Hypothalamus (tissue), 51 donors: Measurements from ENCODE around the gene HBB.

ENCODE experiments used
- DNase-seq, 51 donors: peaks; one replicate each; lab custom pipeline; 2025; lab: John Stamatoyannopoulos, UW

The HBB gene

DNA sequence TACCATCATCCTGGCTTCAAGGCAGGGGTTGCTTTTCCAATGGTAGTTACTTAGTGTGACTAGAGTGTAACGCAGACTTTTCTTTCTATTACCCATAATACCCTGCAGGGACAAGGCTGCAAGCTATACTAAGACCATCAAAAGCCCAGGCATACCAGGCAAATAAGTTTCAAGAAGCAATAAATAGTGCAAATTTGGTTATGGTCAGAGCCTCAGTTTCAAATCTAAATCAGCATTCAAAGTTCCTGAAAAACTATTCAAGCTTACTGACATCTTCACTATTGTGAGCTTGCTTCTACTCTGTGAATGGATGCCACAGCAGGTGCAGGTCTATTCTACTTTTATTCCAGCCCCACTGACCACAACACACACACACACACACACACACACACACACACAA is 2.5 kb upstream of the HBB start:
- no peak for DNase-seq

DNA sequence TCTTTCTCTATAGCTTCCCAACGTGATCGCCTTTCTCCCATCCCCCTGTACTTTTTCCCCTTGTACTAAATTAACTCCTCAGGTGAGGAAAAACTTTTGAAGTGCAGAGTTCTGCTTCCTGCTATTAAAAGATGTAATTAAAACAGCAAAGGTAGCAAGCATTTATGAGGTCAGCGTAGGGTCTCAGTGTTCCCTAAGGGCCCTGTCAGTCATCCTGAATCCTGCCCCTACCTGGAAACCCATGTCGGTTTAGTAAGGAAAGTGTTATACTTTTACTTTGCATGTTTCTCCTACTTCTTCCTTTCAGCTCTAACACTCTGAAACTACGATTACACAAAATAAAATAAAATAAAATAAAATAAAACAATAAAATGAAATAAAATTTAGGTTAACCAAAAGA is 1.3 kb upstream of the HBB start:
- DNase-seq, result no peak

DNA sequence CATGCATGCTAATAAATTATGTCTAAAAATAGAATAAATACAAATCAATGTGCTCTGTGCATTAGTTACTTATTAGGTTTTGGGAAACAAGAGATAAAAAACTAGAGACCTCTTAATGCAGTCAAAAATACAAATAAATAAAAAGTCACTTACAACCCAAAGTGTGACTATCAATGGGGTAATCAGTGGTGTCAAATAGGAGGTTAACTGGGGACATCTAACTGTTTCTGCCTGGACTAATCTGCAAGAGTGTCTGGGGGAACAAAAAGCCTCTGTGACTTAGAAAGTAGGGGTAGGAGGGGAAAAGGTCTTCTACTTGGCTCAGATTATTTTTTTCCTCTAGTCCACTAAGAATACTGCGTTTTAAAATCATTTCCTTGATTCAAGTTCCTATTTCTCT is 810 bp upstream of the HBB start:
- DNase-seq, result no peak

DNA sequence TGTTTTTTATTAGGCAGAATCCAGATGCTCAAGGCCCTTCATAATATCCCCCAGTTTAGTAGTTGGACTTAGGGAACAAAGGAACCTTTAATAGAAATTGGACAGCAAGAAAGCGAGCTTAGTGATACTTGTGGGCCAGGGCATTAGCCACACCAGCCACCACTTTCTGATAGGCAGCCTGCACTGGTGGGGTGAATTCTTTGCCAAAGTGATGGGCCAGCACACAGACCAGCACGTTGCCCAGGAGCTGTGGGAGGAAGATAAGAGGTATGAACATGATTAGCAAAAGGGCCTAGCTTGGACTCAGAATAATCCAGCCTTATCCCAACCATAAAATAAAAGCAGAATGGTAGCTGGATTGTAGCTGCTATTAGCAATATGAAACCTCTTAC is 1.4 kb downstream of the HBB start:
- no peak for DNase-seq

DNA sequence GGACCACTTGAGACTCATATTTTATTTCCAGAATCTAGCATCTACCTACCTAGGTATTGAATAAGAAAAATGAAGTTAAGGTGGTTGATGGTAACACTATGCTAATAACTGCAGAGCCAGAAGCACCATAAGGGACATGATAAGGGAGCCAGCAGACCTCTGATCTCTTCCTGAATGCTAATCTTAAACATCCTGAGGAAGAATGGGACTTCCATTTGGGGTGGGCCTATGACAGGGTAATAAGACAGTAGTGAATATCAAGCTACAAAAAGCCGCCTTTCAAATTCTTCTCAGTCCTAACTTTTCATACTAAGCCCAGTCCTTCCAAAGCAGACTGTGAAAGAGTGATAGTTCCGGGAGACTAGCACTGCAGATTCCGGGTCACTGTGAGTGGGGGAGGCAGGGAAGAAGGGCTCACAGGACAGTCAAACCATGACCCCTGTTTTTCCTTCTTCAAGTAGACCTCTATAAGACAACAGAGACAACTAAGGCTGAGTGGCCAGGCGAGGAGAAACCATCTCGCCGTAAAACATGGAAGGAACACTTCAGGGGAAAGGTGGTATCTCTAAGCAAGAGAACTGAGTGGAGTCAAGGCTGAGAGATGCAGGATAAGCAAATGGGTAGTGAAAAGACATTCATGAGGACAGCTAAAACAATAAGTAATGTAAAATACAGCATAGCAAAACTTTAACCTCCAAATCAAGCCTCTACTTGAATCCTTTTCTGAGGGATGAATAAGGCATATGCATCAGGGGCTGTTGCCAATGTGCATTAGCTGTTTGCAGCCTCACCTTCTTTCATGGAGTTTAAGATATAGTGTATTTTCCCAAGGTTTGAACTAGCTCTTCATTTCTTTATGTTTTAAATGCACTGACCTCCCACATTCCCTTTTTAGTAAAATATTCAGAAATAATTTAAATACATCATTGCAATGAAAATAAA is 2.1 kb downstream of the HBB start:
- no peak for DNase-seq

DNA sequence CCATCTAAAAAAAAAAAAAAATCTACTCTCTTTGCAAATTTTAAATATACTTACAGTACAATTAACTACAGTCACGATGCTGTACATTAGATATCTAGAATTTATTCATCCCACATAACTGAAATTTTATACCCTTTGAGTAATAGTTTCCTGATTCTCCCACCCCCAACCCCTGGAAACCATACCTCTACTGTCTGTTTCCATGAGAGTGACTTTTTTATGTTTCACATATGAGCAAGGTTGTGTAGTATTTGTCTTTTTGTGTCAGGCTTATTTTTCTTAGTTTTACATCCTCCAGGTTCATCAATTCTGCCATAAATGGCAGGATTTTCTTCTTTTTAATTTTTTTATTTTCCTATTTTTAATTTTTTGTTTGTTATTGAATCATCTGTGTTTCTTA is 3.2 kb downstream of the HBB start:
- DNase-seq, result no peak

DNA sequence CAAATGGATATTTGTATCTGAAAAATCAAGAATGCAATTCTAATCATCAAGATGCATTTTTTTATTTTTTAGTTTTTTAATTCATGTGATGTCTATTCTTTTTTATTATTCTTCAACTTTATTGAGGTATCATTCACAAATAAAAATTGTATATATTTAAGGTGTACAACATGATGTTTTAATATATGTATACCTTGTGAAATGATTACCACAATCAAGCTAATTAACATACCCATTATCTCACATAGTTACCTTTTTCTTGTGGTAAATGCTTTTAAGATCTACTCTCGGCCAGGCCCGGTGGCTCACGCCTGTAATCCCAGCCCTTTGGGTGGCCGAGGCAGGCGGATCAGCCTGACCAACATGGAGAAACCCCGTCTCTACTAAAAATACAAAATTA is 3.7 kb downstream of the HBB start:
- DNase-seq, result no peak

DNA sequence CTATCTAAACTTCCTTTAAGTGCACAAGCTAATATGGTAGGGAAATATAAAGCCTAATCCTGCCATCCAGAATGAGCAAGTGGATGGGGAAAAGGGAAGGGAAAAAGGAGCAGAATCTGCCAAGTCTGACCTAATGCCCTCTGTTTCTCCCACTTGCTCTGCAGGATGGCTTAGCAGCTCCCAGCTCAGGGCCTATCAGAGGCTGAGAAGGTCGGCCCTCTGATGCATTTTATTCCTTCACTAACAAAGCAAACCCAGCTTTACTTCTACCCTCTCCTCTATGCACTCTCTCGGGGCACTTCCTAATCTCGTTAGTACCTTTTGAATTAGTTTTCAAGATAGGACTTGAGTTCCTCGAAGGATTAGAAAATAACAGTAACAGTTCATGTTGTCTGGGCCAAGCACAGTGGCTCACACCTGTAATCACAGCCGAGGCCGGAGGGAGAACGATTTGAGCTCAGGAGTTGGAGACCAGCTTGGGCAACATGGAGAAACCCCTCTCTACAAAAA is 16.4 kb downstream of the HBB start:
- no peak for DNase-seq

DNA sequence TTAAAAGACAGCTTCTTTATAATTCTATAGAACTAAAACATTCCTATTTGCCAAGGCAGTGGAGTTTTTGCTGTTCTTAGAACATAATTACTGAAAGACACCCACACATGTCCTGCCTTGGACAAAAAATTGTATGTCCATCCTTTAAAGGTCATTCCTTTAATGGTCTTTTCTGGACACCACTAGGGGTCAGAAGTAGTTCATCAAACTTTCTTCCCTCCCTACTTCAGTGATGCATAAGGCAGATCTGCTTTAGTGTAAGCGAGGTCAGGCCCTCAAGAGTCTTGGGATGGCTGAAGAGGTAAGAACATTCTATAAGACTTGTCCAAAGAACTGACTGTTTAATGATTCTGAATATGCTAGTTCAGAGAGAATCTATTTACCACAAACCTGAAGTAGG is 22.1 kb downstream of the HBB start:
- no peak for DNase-seq

DNA sequence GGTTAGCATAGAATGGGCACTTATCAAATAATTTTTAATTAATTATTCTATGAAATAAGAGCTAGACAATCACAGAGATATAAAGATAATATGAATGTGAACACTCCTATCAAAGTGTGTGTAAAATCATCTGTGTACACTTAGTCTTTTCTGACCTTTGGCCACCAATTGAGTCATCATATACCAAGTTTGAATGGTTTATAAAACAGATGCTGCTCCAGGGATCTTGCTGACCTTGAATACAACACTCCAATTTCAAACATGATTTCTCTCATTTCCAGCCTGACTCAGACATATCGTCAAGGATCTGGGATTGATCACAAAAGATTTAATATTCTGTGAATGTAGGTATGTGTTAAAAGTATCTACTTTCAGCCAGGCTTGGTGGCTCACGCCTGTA is 23.5 kb downstream of the HBB start:
- DNase-seq, result no peak

DNA sequence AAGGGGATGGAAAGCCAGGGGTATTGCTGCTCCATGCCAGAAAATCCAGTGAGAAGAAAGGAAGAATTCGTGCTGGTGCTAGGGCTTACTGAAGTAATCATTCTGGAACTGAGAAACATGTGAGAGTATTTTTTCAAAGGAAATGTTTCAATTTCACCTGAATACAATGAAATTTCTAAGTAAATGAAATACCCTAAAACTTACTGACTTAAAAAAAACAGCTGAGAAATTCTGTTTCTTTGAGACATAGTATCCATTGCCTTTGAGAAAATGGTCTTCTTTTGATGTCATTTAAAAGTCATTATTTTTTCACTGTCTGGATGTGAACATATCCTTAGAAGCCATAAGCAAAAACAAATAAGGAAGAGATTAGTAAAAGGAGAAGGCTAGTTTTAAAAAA is 26.3 kb downstream of the HBB start, which contains the start of gene OR51V1:
OR51V1 (minus strand) TSS at position 101 of the 400 bp plus-strand sequence; CDS start at position 101, 0 bp downstream.
- no peak for DNase-seq

DNA sequence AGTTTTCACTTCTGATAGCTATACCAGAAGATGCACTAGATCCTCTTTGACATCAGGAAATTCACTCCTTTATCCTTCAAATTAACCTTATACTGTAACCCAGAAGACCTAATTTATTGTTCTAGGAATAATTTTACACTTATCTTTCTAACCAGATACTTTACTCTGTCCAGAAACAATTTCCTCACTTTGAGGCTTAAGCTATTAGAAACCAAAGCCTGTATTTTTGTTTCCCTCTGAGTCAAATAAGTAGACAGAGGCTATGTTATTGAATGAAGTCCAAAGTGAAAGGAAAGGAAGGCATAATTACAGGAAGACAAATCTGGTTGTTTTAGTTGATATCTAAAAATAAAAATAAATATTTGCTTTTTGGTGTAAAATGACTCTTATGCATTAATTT is 28.6 kb downstream of the HBB start:
- DNase-seq, result no peak

DNA sequence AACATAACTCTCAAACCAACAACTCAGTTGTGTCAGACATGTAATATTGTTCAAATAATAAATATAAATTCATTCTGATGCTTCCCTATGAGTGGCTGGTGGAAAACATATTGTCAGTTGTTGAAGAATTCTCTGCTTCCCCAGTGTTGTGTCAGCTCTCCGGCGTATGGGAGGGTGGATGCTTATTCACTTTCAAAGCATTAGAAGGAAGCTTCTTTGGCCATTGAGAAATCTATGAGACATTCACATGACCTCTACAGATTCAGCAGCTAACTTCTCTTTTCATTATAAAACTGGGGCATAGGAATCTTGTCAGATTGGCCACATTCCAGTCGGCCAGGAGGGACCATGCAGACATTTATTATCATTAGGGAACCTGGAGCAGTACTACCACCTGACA is 29.3 kb downstream of the HBB start:
- no peak for DNase-seq

DNA sequence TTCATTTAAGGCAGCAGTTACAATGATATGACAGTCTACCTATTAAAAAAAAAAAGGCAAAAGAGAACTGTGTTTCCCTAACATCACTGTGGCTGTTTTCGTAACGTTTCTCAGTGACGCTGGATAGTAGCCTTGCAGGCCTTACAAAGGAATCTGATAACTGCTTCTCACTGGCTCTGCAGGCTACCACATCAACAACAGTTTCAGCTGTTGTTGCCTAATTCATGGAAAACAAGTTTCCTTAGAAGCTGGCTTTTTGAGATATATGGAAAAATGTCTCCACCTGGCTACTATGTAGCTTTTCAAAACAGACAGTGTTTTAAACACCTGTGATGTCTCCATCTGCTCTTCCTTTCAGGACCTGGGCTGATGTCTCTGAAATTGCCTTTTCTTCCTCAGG is 30.1 kb downstream of the HBB start:
- DNase-seq, result no peak

DNA sequence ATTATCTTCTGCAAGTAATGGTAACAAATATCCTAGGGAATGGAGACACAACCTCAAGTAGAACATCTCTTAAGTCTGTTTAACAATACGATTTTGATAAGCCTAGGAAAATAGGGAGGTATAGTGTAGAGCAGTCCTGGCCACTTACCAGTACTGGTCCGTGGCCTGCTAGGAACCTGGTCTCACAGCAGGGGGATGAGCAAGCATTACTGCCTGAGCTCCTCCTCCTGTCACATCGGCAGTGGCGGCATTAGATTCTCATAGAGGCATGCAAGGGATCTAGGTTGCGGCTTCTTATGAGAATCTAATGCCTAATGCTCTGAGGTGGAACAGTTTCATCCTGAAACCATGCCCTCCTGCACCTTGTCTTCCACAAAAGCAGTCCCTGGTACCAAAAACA is 30.8 kb downstream of the HBB start:
- DNase-seq, result no peak

DNA sequence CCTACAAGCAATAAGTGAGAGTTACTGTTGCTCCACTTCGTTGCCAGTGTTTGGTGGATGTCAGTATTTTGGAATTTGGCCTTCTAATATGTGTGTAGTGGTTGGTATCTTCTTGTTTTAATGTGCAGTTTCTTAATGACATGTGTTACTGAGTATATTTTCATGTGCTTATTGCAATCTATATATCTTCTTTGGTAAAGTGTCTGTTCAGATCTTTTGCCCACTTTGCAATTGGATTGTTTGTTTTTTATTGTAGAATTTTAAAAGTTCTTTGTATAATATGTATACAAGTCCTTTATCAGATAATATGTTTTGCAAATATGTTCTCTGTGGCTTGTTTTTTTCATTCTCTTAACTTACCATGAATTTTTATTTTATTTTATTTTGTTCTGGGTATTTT is 34.1 kb downstream of the HBB start:
- DNase-seq, result no peak

DNA sequence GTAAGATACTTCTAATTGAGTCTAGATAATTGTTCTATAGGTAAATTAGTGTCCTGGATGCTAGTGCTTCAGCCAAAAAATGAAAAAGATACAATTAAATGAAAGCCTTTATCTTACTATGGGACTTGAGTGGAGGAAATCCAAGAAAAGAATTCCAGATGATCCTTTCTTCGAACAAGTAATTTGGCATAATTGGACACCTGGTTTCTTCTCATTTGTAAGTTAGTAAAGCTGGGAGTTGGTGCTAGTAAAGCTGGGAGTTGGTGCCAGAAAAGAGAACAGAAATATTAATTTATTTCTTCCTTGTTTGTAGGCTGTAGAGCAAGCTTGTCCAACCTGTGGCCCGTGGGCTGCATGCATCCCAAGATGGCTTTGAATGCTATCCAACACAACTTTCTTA is 38.7 kb downstream of the HBB start:
- DNase-seq, result no peak

DNA sequence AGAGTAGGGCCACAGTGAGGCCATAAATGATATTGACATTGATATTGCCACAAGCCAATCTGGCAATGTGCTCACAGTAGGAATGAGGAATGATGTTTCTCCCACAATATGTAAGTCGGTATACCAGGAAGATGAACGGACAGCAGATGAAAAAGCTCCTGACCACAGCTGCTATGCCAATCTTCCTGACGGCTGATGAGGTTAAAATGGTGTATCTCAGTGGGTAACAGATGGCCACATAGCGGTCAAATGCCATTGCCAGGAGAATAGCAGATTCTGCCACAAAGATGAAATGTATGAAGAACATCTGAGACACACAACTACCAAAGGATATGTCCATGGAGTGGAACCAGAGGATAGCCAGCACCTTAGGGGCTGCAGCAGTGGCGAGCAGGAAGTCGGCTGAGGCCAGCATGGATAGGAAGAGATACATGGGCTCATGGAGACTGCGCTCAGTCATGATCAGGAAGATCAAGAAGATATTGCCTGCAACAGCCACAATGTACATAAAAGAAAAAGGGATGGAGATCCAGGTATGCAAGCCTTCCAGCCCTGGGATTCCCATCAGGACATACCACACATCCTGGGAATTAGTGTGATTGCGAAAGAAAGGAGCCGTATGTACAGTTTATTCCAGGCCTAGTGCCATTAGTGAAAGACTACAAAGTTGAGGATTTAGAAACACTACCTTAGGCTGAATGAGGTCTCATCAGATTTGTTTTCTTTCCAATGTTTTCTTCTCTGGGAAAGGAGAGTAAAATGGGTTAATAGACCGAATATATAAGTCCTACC is 48.6 kb downstream of the HBB start:
- DNase-seq, result no peak
